MCF 10A (cell line): Measurements from ENCODE around the gene EZR. TPM values are rescaled to one million over a fixed set of nuclear protein-coding genes. Genes with fewer than 3 reads are reported as not detected.
"Not testable (repeated sequence)": the region's sequence is repeated elsewhere in the genome, so short reads cannot be mapped to it uniquely, and the experiment has no call there.

Experiments used
- BruUV-seq: library from RNA; stranded (reverse); fragments of 400-500 nt; replicated peaks from 2 replicates; lab custom pipeline; 2021; lab: Mats Ljungman, UMichigan
- CTCF ChIA-PET: fragments of 300-600 bp; sonication (Branson Sonifier 250); formaldehyde crosslinking; extraction: SDS; loops from one replicate; lab custom pipeline; 2021; ENCODE audit warnings: antibody characterized with exemption, inconsistent platforms; lab: Yijun Ruan, JAX
- POLR2A ChIA-PET: fragments of 300-600, 350-650 bp; sonication (Branson Sonifier 250); formaldehyde crosslinking; extraction: SDS; loops from one replicate; lab custom pipeline; 2020; ENCODE audit warnings: antibody characterized with exemption, inconsistent platforms; lab: Yijun Ruan, JAX
- DNase-seq: peaks from one replicate; pipeline ENCODE4 v3.0.0-alpha.2; 2018; ENCODE audit not compliant: unreplicated experiment
- H3K27ac Mint-ChIP-seq: one replicate; pipeline ENCODE4 v1.8.0; 2022; ENCODE audit warnings: mild to moderate bottlenecking, low read depth, mixed read lengths; ENCODE audit not compliant: unreplicated experiment
- H3K27me3 Mint-ChIP-seq: one replicate; pipeline ENCODE4 v1.8.0; 2022; ENCODE audit warnings: mixed read lengths; ENCODE audit not compliant: insufficient read depth, unreplicated experiment
- H3K36me3 Mint-ChIP-seq: one replicate; pipeline ENCODE4 v1.8.0; 2022; ENCODE audit warnings: mild to moderate bottlenecking, moderate library complexity, mixed read lengths; ENCODE audit not compliant: insufficient read depth, unreplicated experiment
- H3K4me1 Mint-ChIP-seq: one replicate; pipeline ENCODE4 v1.8.0; 2022; ENCODE audit warnings: mixed read lengths; ENCODE audit not compliant: insufficient read depth, unreplicated experiment
- H3K4me3 Mint-ChIP-seq: one replicate; pipeline ENCODE4 v1.8.0; 2022; ENCODE audit warnings: mild to moderate bottlenecking, moderate library complexity, mixed read lengths; ENCODE audit not compliant: unreplicated experiment
- H3K9me3 Mint-ChIP-seq: one replicate; pipeline ENCODE4 v1.8.0; 2022; ENCODE audit warnings: mixed read lengths; ENCODE audit not compliant: unreplicated experiment
- CTCF ChIP-seq: fragments of 200-600 bp; IDR thresholded peaks from one replicate; pipeline ENCODE4 v1.8.0; 2022; ENCODE audit warnings: antibody characterized with exemption, mild to moderate bottlenecking; ENCODE audit not compliant: unreplicated experiment
- intact Hi-C: fragments of 100-400 bp; cut with micrococcal nuclease; formaldehyde crosslinking; loops from 2 replicates; pipeline ENCODE4 v1.14.1; 2022
- total RNA-seq: library from RNA; stranded (reverse); gene quantifications from 2 replicates; pipeline ENCODE4 v1.2.3, GENCODE V29; 2022

The EZR gene
- total RNA-seq, 1 experiment from 2014 or later, result 243 TPM

- intact Hi-C loops, result no loop called here
- Mint-ChIP-seq H3K36me3 (no peaks in the 10 kb centered on the region), H3K27ac (no peak overlapping the region), H3K4me3 (no peak overlapping the region), H3K27me3 (no peaks in the 10 kb centered on the region), H3K4me1 (peaks cover 2% of the 10 kb centered on the region), H3K9me3 (no peaks in the 10 kb centered on the region)
- no TSS peak for BruUV-seq
- no peak for TF ChIP-seq CTCF
- no peak for DNase-seq
- ChIA-PET POLR2A (interaction anchor here (0.9 to 1.3 kb wide), 2 partner anchors 11 kb away, joined by 4 to 5 read pairs; no protein-coding TSS in a partner anchor), CTCF (no interaction called here)
Measured at GRCh38 chr6:158843751-158844683, 24.8 kb upstream of the EZR start.

GRCh38 chr6:158841358-158841757 is 22.2 kb upstream of the EZR start:
- ChIA-PET CTCF (no interaction called here), POLR2A (interaction anchor here (1.2 to 1.4 kb wide), 4 partner anchors 9 to 28 kb away, joined by 3 to 9 read pairs (median 4); no protein-coding TSS in a partner anchor)
- Mint-ChIP-seq H3K36me3 (no peaks in the 10 kb centered on the region), H3K4me1 (peaks cover 7% of the 10 kb centered on the region), H3K9me3 (no peaks in the 10 kb centered on the region), H3K27ac (no peak overlapping the region), H3K27me3 (no peaks in the 10 kb centered on the region), H3K4me3 (no peak overlapping the region)
- intact Hi-C loops, result no loop called here
- no peak for DNase-seq
- TF ChIP-seq CTCF, result no peak
- no TSS peak for BruUV-seq

- H3K4me3 Mint-ChIP-seq, result no peak overlapping the region
- H3K27ac Mint-ChIP-seq, result no peak overlapping the region
- no TSS peak for BruUV-seq
- ChIA-PET CTCF (interaction anchor here (0.7 to 1.1 kb wide), 2 partner anchors 68 to 150 kb away, joined by 4 read pairs; no protein-coding TSS in a partner anchor), POLR2A (interaction anchor here (0.9 to 1.3 kb wide), 3 partner anchors 14 to 27 kb away, joined by 3 to 4 read pairs (median 3); no protein-coding TSS in a partner anchor)
- no peaks in the 10 kb centered on the region for H3K36me3 Mint-ChIP-seq
- intact Hi-C loops, result no loop called here
- no peaks in the 10 kb centered on the region for H3K9me3 Mint-ChIP-seq
- no peak for DNase-seq
- H3K27me3 Mint-ChIP-seq, result no peaks in the 10 kb centered on the region
- TF ChIP-seq CTCF, result no peak
- peaks cover 7% of the 10 kb centered on the region for H3K4me1 Mint-ChIP-seq
Measured at GRCh38 chr6:158840465-158840864, 21.3 kb upstream of the EZR start.

- intact Hi-C loops, result no loop called here
- Mint-ChIP-seq H3K27ac (no peak overlapping the region), H3K4me3 (no peak overlapping the region), H3K9me3 (no peaks in the 10 kb centered on the region), H3K4me1 (peaks cover 7% of the 10 kb centered on the region), H3K36me3 (no peaks in the 10 kb centered on the region), H3K27me3 (no peaks in the 10 kb centered on the region)
- no peak for DNase-seq
- ChIA-PET POLR2A (interaction anchor here (0.9 to 3.2 kb wide), 2 partner anchors 21 to 26 kb away, joined by 3 to 10 read pairs; partner anchors contain the start of gene EZR), CTCF (interaction anchor here (0.7 to 1.1 kb wide), 3 partner anchors 9 to 149 kb away, joined by 4 read pairs; no protein-coding TSS in a partner anchor)
- TF ChIP-seq CTCF, result no peak
- no TSS peak for BruUV-seq
Measured at GRCh38 chr6:158839796-158840195, 20.6 kb upstream of the EZR start.

GRCh38 chr6:158838790-158839189 is 19.6 kb upstream of the EZR start:
- CTCF ChIA-PET, result interaction anchor here (1.0 kb wide), 1 partner anchor 16 kb away, joined by 4 read pairs; no protein-coding TSS in a partner anchor
- DNase-seq, H3K4me1 Mint-ChIP-seq, intact Hi-C loops, H3K36me3 Mint-ChIP-seq, H3K27me3 Mint-ChIP-seq, H3K27ac Mint-ChIP-seq, H3K9me3 Mint-ChIP-seq, H3K4me3 Mint-ChIP-seq, BruUV-seq: not testable (repeated sequence)
- POLR2A ChIA-PET, result interaction anchor here (0.8 to 3.2 kb wide), 3 partner anchors 16 to 31 kb away, joined by 3 to 10 read pairs (median 3); partner anchors contain the start of gene EZR
